ENCODE results near the gene HAUS1. TPM values are rescaled to one million over a fixed set of nuclear protein-coding genes. Genes with fewer than 3 reads are reported as not detected.
A peak's percentile ranks its signal among the peaks of the same experiment; 100 is the strongest.
"Not testable (repeated sequence)": the region's sequence is repeated elsewhere in the genome, so short reads cannot be mapped to it uniquely, and the experiment has no call there.

The HAUS1 gene
- total RNA-seq, 1 donor from 2014 or later = 18.4 TPM

DNA sequence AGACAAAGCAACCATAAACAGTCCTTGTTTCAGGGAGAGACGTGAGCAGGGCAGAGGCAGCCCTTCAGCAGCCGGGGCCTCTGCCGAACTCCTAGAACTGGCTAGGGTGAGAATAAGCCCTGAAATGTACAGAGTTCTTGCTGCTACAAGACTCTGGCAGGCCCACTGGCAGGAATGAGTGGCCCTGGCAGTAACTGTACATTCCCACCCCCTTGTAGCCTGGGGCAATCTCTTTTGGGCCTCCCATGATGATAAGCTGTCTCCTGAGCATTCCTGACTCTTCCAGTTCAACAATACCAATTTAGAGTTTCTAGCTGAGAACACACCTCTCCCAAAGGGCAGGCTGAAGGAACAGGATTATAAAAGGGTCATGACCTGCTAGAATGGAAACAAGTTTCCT, 54.3 kb downstream of the HAUS1 start:
- ATAC-seq = peak; percentile 46

DNA sequence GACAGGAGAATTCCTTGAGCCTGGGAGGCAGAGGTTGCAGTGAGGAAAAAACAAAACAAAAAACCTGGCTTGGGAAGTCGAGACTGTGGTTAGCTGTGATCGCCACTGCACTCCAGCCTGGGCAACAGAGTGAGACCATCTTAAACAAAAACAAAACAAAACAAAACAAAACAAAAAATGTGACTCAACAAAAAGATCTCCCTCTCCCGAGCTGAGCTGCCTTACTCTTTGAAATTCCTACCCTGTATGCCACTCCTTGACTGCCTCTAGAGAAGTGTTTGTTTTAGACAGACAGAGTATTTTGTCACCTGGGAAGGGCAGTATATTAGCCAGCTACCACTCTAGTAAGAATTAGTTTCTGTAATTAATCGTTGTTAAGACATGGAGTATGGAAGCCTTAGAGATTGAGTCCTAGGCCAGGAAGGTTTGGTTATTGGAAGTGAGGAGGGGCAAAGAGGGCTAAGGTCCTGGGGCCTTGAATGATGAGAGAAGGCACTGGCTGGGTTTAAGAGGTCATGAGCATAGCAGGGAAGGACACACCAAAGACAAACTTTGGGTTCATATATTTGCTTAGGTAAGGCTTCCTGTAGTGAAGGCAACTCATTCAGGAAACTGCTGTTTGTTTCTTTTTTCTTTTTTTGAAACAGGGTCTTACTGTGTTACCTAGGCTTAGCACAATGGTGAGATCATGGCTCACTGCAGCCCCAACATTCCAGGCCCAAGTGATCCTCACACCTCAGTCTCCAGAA, 56.0 kb downstream of the HAUS1 start:
- ATAC-seq = peak; percentile 32

DNA sequence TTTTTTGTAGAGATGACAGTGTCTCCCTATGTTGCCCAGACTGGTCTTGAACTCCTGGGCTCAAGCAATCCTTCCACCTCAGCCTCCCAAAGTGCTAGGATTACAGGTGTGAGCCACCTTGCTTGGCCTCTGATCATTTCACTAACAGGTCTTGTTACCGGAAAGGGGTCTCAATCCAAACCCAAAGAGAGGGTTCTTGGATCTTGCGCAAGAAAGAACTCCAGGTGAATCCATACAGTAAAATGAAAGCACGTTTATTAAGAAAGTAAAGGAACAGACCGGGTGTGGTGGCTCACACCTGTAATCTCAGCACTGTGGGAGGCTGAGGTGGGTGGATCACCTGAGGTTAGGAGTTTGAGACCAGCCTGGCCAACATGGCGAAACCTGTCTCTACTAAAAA, 56.7 kb downstream of the HAUS1 start:
- not testable (repeated sequence) for ATAC-seq

DNA sequence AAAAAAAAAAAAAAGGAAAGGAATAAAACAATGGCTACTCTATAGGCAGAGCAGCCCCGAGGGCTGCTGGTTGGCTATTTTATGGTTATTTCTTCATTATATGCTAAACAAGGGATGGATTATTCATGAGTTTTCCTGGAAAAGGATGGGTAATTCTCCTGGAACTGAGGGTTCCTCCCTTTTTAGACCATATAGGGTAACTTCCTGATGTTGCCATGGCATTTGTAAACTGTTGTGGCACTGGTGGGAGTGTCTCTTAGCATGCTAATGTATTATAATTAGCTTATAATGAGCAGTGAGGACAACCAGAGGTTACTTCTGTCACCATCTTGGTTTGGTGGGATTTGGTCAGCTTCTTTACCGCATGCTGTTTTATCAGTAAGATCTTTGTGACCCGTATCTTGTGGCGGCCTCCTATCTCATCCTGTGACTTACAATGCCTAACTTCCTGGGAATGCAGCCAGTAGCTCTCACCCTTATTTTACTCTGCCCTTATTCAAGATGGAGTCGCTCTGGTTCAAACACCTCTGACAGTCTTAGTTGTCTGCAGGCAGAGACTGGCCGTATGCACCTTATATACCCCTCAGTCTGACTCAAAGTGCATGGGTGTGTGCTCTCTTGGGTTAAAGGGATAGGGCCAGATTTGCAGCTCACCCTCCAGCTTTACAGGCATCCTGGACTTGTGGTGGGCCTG, 57.7 kb downstream of the HAUS1 start:
- no peak for ATAC-seq

DNA sequence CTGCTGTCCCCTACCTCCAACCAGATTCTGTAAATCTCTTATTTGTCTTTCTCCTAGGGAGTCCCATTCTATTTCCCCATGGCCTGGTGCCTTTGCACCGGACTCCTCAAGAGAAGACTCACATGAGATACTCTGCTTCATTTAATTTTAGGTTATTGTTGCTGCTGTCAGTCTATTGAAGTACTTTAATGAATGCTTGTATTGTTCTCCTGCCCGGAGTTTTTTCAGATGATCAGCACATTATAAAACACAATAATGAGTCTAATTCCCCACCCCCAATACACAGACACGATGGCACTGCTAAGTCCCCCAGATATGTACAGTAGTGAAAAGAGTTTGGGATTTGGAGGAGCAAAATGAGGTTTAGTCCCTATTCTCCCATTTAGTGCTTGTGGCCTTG, 58.9 kb downstream of the HAUS1 start:
- no peak for ATAC-seq

DNA sequence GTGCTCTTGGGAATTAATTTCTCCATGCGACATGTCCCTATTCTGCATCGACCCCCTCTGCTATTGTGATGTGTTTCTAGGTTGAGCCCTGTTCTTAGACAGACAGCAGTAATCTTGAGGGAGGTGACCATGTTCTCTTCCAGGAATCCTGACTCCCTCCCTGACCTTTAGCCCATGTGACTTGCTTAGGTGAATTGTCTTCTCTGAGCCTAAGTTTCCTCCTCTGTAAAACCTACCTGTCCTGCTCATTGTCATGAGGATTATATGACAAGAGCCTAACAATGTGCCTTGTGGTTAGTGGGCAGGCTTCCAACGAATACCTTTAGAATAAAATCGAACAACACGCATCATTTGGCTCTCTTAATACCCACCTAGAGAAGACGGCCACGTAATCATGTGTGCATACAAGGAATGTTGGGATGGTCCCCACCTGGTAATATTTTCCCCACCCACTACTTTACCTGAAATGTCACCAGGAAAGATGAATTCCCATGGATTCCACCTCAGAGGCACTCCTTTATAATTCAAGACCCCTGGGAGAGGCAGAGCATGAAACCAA, 59.8 kb downstream of the HAUS1 start:
- peak; percentile 91 for ATAC-seq

DNA sequence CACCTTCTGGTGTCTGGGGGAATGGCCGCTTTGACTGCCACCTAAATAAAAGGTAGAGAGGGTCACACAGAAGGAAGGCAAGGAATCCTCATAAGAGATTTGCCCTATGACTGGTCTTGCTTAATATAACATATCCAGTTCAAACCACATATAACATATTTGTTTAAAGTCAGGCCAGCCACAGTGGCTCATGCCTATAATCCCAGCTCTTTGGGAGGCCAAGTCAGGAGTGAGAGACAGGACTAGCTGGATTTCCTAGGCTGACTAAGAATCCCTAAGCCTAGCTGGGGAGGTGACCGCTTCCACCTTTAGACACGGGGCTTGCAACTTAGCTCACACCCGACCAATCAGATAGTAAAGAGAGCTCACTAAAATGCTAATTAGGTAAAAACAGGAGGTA, 60.3 kb downstream of the HAUS1 start:
- peak; percentile 88 for ATAC-seq

DNA sequence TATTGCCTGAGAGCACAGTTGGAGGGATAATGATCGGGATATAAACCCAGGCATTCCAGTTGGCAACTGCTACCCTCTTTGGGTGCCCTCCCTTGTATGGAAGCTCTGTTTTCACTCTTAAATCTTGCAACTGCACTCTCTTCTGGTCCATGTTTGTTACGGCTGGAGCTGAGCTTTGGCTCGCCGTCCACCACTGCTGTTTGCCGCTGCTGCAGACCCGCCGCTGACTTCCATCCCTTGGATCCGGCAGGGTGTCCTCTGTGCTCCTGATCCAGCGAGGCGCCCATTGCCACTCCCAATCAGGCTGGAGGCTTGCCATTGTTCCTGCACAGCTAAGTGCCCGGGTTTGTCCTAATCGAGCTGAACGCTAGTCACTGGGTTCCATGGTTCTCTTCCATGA, 60.7 kb downstream of the HAUS1 start:
- ATAC-seq = no peak

DNA sequence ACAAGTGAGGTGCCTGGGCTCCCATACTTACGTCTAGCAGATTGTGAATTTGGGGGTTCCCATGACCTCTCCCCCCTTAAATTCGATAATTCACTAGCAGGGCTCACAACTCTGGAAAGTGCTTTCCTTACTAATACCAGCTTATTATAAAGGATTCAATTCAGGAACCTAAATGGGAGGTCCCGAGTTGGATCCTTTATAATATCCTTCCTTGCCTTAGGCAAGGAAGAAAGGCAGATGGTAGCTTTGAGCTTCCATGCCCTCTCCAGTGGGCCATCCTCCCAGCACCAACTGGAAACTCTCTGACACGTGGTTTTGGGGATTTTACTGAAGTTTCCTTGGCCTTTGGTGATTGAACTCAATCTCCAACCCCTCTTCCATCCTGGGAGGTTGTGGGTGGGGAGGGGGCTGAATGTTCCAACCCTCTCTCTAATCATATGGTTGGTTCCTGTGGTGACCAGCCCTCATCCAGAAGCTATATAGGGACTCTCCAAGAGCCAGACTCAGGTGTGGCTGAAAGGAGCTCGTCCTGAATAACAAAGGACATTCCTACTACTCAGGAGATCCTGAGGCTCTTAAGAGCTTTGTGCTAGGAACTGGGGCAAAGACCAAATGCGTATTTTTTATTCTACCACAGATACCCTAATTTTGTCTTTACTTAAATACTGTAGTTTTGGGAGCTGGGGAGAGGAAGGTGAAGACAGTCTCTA, 62.2 kb downstream of the HAUS1 start:
- no peak for ATAC-seq

DNA sequence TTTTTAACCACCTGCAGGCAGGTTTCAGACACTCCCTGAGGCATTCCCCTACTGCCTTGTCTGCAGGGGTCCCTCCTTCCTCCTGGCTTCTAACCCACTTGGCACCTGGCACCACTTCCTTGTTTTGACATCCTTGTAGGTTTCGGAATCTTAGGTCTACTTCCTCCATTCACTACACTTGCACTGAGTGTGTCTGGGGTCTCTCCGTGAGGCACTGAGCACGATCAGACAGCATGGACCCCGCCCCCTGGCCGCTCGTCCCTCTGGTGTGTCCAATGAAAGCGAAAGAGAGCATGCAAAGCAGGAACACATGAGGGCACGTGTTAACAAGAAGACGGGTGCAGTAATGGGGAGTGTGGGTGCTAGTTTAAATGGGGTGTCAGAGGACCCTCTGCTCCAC, 63.8 kb downstream of the HAUS1 start:
- peak; percentile 30 for ATAC-seq

DNA sequence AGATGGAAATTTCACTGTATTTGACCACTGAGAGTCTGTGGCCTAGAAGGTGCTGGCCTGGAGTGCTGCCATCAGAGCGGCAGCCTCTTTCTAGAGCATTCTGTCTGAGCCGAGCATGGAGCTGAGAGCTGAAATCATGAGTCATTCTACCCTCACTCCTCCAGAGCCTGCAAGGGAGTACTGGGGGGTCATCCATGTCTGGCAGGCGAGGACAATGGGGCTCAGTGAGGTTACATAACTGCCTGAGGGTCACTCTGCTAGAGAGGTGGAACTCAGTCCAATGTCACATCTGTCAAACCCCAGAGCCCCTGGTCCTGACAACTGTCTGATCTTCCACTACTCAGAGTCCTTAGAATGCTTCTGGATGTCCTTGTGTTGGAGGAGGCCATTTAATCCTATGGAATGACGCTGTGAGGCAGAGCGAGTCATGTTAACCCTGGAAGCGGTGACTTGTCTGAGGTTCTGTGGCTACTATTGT, 65.3 kb downstream of the HAUS1 start:
- no peak for ATAC-seq

DNA sequence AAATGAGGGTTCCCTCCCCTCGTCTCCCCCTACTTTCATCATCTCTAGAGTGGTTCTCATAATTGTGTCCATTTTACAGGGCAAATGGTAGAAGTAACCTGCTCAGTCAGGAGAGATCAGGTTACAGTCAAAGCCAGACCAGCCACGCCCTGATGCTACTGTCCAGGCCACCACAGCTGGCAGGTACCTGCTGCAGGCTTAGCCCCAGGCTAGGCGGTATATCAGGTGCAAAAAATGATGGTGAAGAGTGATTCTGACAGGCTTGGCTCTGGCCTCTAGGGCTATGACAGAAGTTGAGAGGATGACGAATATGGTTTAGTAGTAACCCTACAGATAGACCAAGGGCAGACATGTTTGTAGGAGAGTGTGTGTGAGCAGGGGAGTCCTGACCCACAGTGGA, 67.1 kb downstream of the HAUS1 start:
- no peak for ATAC-seq

DNA sequence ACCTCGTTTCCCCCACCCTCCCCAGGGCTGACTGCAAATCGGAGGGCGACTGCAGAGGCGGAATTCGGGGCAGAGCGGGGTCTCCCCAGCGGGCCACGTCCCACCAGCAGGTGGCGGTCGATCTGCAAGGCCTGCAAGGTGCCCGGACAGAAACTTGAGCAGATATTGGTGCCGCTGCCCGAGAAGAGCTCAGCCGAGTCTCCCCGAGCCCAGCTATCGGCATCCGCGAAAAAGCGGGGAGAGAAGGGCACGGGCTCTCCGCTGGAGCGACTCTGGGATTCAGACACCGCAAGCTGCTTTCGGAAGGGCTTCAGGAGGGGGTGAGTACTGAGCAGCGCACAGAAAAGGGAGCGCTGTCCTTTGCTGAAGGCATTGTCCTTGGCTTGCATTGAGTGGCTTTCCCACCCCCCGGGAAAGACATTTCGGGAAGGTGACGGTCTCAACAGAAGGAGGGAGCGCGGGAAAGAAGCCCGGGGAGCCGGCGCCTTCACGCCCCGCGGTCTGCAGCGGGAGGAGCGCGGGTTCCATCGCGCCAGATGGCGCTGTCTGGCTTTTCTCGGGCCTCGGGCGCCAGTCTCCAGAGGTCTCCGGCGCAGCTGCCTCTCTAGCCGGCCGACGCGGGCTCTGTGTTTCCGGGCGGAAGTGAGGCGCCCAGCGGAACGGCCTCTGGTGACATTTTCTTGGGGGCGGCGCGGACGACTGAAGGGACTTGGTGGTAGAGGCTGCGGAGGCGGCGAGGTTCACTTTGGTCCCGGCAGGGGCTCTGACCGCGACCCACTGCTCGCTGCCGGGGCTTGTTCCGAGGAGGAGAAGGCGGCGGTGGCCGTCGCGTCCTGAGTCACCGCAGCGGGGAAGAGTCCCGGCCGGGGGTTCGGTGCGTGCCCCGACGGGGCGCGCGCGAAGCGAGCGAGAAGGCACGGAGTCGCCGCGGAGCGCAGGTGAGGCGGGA, 69.5 kb downstream of the HAUS1 start:
- peak; percentile 92 for ATAC-seq

DNA sequence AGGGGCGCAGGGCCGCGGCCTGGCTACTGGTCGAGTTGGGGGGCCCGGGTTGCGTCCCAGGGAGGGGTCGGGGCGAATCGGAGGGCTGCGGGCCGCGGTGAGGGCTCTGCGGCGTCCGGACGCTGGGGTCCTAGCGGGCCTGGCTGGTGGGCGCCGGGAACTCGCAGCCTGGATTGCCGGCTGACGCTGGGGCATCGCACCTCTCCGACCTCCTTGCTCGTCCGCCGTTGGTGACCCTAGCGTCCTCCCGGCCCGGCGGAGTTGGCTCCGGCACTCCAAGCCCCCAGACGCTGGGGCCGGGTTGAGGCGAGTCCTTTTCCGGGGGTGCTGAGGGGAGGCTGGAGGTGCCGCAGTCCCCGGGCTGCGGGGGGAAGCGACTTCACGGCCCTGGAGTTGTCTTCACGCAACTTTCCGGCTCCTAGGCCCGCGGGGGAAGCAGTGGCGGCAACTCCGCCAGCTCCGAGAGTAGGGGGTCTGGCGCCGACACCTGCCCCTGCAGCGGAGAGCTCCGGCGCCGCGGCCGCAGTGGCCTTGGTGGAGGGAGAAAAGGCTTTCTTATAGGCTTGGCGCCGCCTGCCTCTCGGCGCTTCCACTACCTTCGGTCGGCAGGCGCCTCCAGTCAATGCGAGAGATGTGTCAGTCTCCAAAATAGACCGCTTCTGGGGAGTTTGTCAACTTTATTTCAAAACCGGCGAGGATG, 70.3 kb downstream of the HAUS1 start:
- ATAC-seq = peak; percentile 24

DNA sequence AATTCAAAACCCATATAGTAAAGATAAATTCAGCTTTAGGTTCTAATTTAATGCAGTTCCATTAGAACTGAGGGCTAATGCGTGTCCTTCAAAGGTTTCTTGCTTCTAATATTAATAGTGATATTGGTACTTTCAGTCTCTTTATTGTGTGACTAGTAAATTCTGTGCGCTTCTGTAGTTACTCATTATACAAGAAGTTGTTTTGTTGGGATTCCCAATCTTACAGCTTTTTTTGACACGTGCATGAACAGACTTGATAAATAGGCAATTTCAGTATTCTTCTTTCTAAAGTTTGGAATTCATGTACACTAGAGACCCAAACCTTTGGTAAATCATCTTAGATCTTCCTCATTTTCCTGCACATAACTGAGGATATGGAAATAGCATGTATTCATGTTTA, 71.8 kb downstream of the HAUS1 start:
- ATAC-seq = no peak

Other genes with a start within 250 kb of the HAUS1 start
- 12.2 TPM for gene EPG5, start 137.1 kb upstream of the HAUS1 start, total RNA-seq
- gene PSTPIP2, start 32.1 kb upstream of the HAUS1 start, total RNA-seq = 4.7 TPM
- 466 TPM for gene ATP5F1A, start 6.1 kb upstream of the HAUS1 start, total RNA-seq